DMS 273 (cell line): ENCODE results near the gene CES2.

Source experiments
- DNase-seq: peaks from one replicate; lab custom pipeline; 2025; ENCODE audit not compliant: unreplicated experiment; lab: John Stamatoyannopoulos, UW

CES2 gene

GRCh38 chr16:66918803-66919568 lies 16.3 kb upstream of the CES2 start, which contains the start of gene CDH16:
Gene CDH16 (minus strand): TSS chr16:66918885. CDS start chr16:66918065, 820 bp downstream.
- no peak for DNase-seq

- DNase-seq, result no peak
These were observed 15.6 kb upstream of the CES2 start for GRCh38 chr16:66919569-66920298.

- no peak for DNase-seq
These were observed 15.1 kb upstream of the CES2 start for GRCh38 chr16:66920299-66920590.

- no peak for DNase-seq
These were observed 14.2 kb upstream of the CES2 start for GRCh38 chr16:66920924-66921680.

GRCh38 chr16:66921729-66922450 lies 13.4 kb upstream of the CES2 start:
- DNase-seq, result no peak

- peak; percentile 95 for DNase-seq
These were observed 12.0 kb upstream of the CES2 start for GRCh38 chr16:66923247-66923731.

- peak; percentile 69 for DNase-seq
These were observed 11.4 kb upstream of the CES2 start for GRCh38 chr16:66923866-66924265.

- DNase-seq, result peak; percentile 69
These were observed 10.6 kb upstream of the CES2 start for GRCh38 chr16:66924527-66925321.

GRCh38 chr16:66925322-66925840 lies 9.9 kb upstream of the CES2 start, which contains the start of gene RRAD:
Gene RRAD (minus strand): TSS chr16:66925535. CDS start chr16:66925179, 356 bp downstream.
- DNase-seq, result no peak

GRCh38 chr16:66926171-66926947 lies 9.0 kb upstream of the CES2 start:
- DNase-seq, result peak; percentile 55

- DNase-seq, result peak; percentile 55
These were observed 8.3 kb upstream of the CES2 start for GRCh38 chr16:66926961-66927436.

GRCh38 chr16:66927918-66928649 lies 7.2 kb upstream of the CES2 start:
- peak; percentile 65 for DNase-seq

- DNase-seq, result peak; percentile 66
These were observed 6.5 kb upstream of the CES2 start for GRCh38 chr16:66928702-66929388.

GRCh38 chr16:66930189-66930588 lies 5.1 kb upstream of the CES2 start:
- DNase-seq, result peak; percentile 58

GRCh38 chr16:66931665-66932064 lies 3.7 kb upstream of the CES2 start:
- DNase-seq, result no peak

GRCh38 chr16:66932076-66932475 lies 3.2 kb upstream of the CES2 start:
- no peak for DNase-seq

- no peak for DNase-seq
These were observed 1.6 kb upstream of the CES2 start for GRCh38 chr16:66933776-66934137.
